ENCODE data around the gene TTC7B.

DNA sequence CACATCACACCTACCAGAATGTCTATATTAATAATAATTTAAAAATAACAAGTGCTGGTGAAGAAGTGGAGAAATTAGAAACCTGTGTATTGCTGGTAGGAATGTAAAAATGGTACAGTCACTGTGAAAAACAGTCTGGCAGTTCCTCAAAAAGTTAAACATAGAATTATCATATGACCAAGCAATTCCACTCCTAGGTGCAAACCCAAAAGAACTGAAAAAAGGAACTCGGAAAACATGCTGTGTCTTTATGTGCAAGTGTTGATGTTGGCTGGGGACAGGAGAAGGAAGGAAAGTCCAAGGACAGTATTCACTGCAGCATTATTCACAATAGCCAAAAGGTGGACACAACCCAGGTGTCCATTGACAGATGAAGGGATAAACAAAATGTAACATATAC is 146.5 kb downstream of the TTC7B start:
- no peak for TF ChIP-seq CTCF (IDR thresholded peaks at IDR 0.05; ENCODE audit: low read length)
- no peak for TF ChIP-seq EZH2 (IDR thresholded peaks at IDR 0.05; ENCODE audit: borderline replicate concordance, low read length)
